Ishikawa (cell line): Measurements from ENCODE around the gene INPP5K.

Experiments
- CEBPB ChIP-seq: IDR thresholded peaks from 2 replicates; pipeline ENCODE4 v1.6.1; 2012
- CREB1 ChIP-seq: IDR thresholded peaks from 2 replicates; pipeline ENCODE4 v1.6.1; 2012; ENCODE audit warnings: low read depth
- EGR1 ChIP-seq: IDR thresholded peaks from 2 replicates; pipeline ENCODE4 v1.6.1; 2012
- EP300 ChIP-seq: IDR thresholded peaks from 2 replicates; pipeline ENCODE4 v1.6.1; 2012; ENCODE audit warnings: borderline replicate concordance
- FOXM1 ChIP-seq: IDR thresholded peaks from 2 replicates; pipeline ENCODE4 v1.6.1; 2012; ENCODE audit warnings: low read depth, borderline replicate concordance
- NFIC ChIP-seq: IDR thresholded peaks from 2 replicates; pipeline ENCODE4 v1.6.1; 2012
- RAD21 ChIP-seq: IDR thresholded peaks from 2 replicates; pipeline ENCODE4 v1.6.1; 2012; ENCODE audit warnings: low read depth
- REST ChIP-seq: IDR thresholded peaks from 2 replicates; pipeline ENCODE4 v1.6.1; 2012; ENCODE audit warnings: low read depth, mild to moderate bottlenecking
- TAF1 ChIP-seq: IDR thresholded peaks from 2 replicates; pipeline ENCODE4 v1.6.1; 2012; ENCODE audit warnings: low read depth, mild to moderate bottlenecking
- TCF12 ChIP-seq: IDR thresholded peaks from 2 replicates; pipeline ENCODE4 v1.6.1; 2012; ENCODE audit warnings: low read depth
- TEAD4 ChIP-seq: IDR thresholded peaks from 2 replicates; pipeline ENCODE4 v1.6.1; 2012
- USF1 ChIP-seq: IDR thresholded peaks from 2 replicates; pipeline ENCODE4 v1.6.1; 2012
- YY1 ChIP-seq: IDR thresholded peaks from 2 replicates; pipeline ENCODE4 v1.6.1; 2012; ENCODE audit warnings: low read depth
- ZBTB7A ChIP-seq: IDR thresholded peaks from 2 replicates; pipeline ENCODE4 v1.6.1; 2012; ENCODE audit warnings: low read depth
- TF ChIP-seq, protein P1 (sequence below): IDR thresholded peaks from 2 replicates; pipeline ENCODE4 v1.6.1; 2012

INPP5K gene

GRCh38 chr17:1498233-1498632 is 18.2 kb downstream of the INPP5K start:
- TF ChIP-seq ZBTB7A: no peak
- TF ChIP-seq TEAD4: no peak
- TF ChIP-seq CEBPB: no peak

DNA sequence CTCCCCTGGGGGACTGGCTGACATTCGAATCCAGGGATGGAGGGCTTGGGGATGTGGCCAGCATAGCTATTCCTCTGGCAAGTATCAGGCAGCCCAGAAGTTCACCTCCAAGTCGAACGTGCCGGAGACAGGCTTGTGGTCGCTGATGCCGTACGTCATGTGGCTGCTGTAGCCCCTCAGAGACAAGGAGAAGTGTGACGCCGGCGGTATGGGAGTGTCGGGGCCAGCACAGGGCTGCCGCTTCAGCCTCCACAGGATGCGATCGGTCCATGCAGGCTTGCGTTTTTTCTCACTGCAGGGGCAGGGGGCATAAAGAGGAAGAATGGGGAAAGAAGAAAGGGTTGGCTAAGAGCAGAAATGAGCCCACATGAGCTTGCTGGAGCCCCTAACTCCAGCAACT is 18.6 kb downstream of the INPP5K start:
- no peak for TF ChIP-seq TCF12
- no peak for TF ChIP-seq EP300
- TF ChIP-seq EGR1: no peak
- TF ChIP-seq ZBTB7A: no peak
- TF ChIP-seq REST: no peak
- no peak for TF ChIP-seq CEBPB
- no peak for TF ChIP-seq CREB1
- TF ChIP-seq YY1: no peak
- TF ChIP-seq FOXM1: no peak
- no peak for TF ChIP-seq TAF1
- no peak for TF ChIP-seq NFIC
- TF ChIP-seq TEAD4: no peak

DNA sequence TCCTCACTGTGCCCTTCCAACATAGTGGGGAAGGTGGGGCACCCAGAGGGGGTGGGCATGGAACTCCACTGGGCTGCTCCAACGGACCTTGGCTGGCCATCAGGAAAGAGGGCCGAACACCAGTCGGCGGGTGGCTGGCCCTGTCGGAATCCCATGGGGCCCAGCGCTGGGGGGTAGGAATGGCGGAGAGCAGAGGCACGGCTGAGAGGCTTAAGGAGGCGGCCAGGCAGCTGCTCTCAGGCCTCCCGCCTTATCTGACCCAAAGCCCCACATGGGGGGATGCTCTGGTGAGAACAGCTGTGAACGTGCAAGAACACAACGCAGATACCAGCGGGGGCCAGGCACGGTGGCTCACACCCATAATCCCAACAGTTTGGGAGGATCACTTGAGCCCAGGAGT is 19.5 kb downstream of the INPP5K start:
- TF ChIP-seq TEAD4: no peak
- TF ChIP-seq, protein P1, sequence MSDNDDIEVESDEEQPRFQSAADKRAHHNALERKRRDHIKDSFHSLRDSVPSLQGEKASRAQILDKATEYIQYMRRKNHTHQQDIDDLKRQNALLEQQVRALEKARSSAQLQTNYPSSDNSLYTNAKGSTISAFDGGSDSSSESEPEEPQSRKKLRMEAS: no peak
- no peak for TF ChIP-seq TAF1
- TF ChIP-seq ZBTB7A: no peak
- no peak for TF ChIP-seq REST
- TF ChIP-seq NFIC: no peak
- TF ChIP-seq CEBPB: no peak
- no peak for TF ChIP-seq TCF12
- TF ChIP-seq USF1: no peak
- no peak for TF ChIP-seq CREB1

DNA sequence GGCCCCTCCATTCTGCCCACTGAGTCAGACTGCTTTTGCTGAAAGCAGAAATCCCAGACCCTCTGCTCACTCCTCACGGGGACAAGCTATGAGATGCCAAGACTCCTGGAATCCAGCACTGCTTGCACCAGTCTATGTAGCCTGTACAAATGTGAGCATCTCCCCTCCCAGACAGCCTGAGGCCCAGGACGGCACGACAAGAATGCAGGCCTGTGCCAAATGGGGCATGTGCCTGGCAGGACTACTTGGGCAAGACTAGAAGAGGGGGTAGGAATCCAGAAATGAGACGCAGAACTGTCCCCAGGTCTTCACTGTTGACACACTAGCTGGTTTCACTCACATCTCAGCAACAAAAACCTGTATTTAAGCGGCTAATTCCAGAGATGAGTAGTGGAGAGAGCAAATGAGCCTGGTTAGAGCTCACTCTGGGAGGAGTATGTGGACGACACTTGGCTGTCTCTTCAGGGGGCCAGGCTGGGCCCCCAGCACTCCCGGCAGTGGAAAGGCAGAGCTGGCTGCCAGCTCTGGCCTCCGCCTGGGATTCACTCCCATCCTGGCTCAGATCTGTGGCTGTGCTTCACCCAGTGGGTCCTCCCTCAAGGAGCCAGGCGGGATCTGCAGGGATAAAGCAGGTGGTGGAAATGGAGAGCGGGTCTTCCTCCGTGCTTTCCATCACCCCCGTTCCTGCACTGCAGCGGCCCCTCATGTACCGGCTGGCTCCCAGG is 21.0 kb downstream of the INPP5K start:
- TF ChIP-seq REST (no peak), TEAD4 (0 out of 2 replicates have a peak, but pooled peaks have one; percentile 45), NFIC (peak; percentile 43; the same call in 1 of the 2 replicates)

DNA sequence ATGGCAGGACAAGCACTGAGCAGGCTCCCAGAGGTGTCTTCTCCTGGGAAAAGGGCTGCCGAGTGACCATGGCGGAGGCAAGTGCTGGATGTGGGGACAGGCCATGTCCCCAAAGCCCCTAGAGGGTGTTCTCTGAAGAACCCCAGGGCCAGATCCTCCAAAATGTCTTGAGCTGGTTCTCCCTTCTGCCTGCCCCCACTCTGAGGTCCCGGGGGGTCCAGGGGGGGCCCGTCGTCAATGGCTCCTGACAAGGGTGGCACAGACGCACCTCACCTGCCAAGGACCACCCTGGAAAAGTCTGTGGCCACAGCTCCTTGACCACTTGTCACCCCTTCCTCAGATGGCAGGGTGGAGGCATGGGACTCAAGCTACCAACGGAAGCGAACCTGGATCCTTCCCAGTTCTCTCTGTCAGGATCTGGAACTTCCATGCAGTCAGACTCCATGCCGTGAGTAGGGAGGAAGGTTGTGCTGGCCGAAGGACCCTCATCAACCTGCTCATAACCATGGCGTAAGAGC is 21.6 kb downstream of the INPP5K start:
- TF ChIP-seq YY1: no peak
- no peak for TF ChIP-seq REST
- no peak for TF ChIP-seq TEAD4
- TF ChIP-seq EP300: no peak
- no peak for TF ChIP-seq RAD21
- no peak for TF ChIP-seq EGR1
- no peak for TF ChIP-seq TCF12
- TF ChIP-seq TAF1: no peak
- TF ChIP-seq FOXM1: no peak
- TF ChIP-seq, protein P1: no peak
- no peak for TF ChIP-seq CREB1
- TF ChIP-seq NFIC: no peak
- TF ChIP-seq USF1: no peak
- no peak for TF ChIP-seq ZBTB7A
- no peak for TF ChIP-seq CEBPB
